ENCODE results near the gene PPP3CA. TPM values are rescaled to one million over a fixed set of nuclear protein-coding genes. Genes with fewer than 3 reads are reported as not detected.

Gene PPP3CA
- total and polyA plus RNA-seq, 2 of the 8 experiments (the other 6 are each of a cell fraction or from before 2014, with no cell fraction given), result 7.9 to 35.0 TPM

- no peak overlapping the region for H3K27ac ChIP-seq (ENCODE audit: low read depth, low read length)
- H4K5ac ChIP-seq (ENCODE audit: insufficient read length, low read depth, low read length), result no peak overlapping the region
- FAIRE-seq (no peak), DNase-seq (ENCODE audit: low read depth in 1 of 2, low spot score in 2 of 2) (no peak)
- H3K14ac ChIP-seq (ENCODE audit: insufficient read length), result no peak overlapping the region
- no peak overlapping the region for H3K23ac ChIP-seq (ENCODE audit: insufficient read length)
- no peak overlapping the region for H3K4me3 ChIP-seq (ENCODE audit: extremely low read depth in 1 of 4, insufficient read depth in 2 of 4, low read depth in 3 of 4, low read length in 4 of 4)
- no peaks in the 10 kb centered on the region for H3K23me2 ChIP-seq (ENCODE audit: low read depth, low read length)
- no peaks in the 10 kb centered on the region for H3K36me3 ChIP-seq (ENCODE audit: control insufficient read depth in 2 of 4, insufficient read depth in 4 of 4, low read length in 3 of 4)
- no peak overlapping the region for H3K18ac ChIP-seq (ENCODE audit: extremely low read depth, low read length)
- no peak overlapping the region for H3K9ac ChIP-seq (replicated peaks in 1 of 4; ENCODE audit: extremely low read depth in 1 of 4, low read depth in 3 of 4, low read length in 3 of 4)
- no peak overlapping the region for H4K91ac ChIP-seq (replicated peaks; ENCODE audit: insufficient read length, low read length)
- H3K56ac ChIP-seq (replicated peaks; ENCODE audit: insufficient read length, low read depth, low read length), result no peak overlapping the region
- H3K4me1 ChIP-seq (replicated peaks in 1 of 4; ENCODE audit: control insufficient read depth in 3 of 4, insufficient read depth in 4 of 4, low read length in 3 of 4), result peaks cover 0 to 4% (median 0%) of the 10 kb centered on the region in 4 experiments; a peak in 1 of 7 replicates
- no peak for TF ChIP-seq PHF8 (conservative IDR thresholded peaks at IDR 0.05; ENCODE audit: low read depth, low read length)
- TF ChIP-seq MAFK (IDR thresholded peaks at IDR 0.05; ENCODE audit: low read depth, low read length), result no peak
- no peak for TF ChIP-seq POLR2A (IDR thresholded peaks at IDR 0.05; ENCODE audit: control extremely low read depth in 1 of 2, low read depth in 2 of 2, low read length in 2 of 2)
- no peak for TF ChIP-seq EP300 (IDR thresholded peaks at IDR 0.05; ENCODE audit: borderline replicate concordance in 1 of 2, low read depth in 2 of 2, low read length in 2 of 2)
- no peak for TF ChIP-seq TCF12 (IDR thresholded peaks at IDR 0.05; ENCODE audit: low read depth, low read length)
- no peak for TF ChIP-seq POLR2AphosphoS5 (IDR thresholded peaks at IDR 0.05; ENCODE audit: low read depth, low read length)
- no peak for TF ChIP-seq TAF1 (IDR thresholded peaks at IDR 0.05; ENCODE audit: low read depth, low read length)
- no peak for TF ChIP-seq NANOG (IDR thresholded peaks at IDR 0.05; ENCODE audit: insufficient read depth, low read depth, low read length, poor library complexity, severe bottlenecking)
- TF ChIP-seq KDM1A (IDR thresholded peaks at IDR 0.05; ENCODE audit: borderline replicate concordance, low read length), result no peak
- H3K27me3 ChIP-seq (replicated peaks in 1 of 4; ENCODE audit: control insufficient read depth in 3 of 4, extremely low read depth in 1 of 4, insufficient read depth in 3 of 4, low read length in 3 of 4), result no peaks in the 10 kb centered on the region
- POLR2A ChIA-PET (ENCODE audit: partially characterized antibody), result no interaction called here
- no peak overlapping the region for H3K4me2 ChIP-seq (ENCODE audit: insufficient read depth in 1 of 2, low read depth in 2 of 2, low read length in 2 of 2)
- H2AFZ ChIP-seq (ENCODE audit: low read length), result no peak overlapping the region
- no peaks in the 10 kb centered on the region for H4K20me1 ChIP-seq (replicated peaks in 1 of 2; ENCODE audit: control insufficient read depth in 1 of 2, insufficient read depth in 2 of 2, low read length in 2 of 2)
- H3K79me2 ChIP-seq (ENCODE audit: control insufficient read depth in 1 of 2, insufficient read depth in 2 of 2, low read length in 2 of 2), result peaks cover 0 to 50% of the 10 kb centered on the region in 2 experiments; a peak in 2 of 4 replicates
- CTCF ChIA-PET (ENCODE audit: partially characterized antibody), result interaction anchor here (0.6 to 1.2 kb wide), 4 partner anchors 10 to 499 kb away, joined by 3 to 5 read pairs (median 4); no protein-coding TSS in a partner anchor
- no peak overlapping the region for H2BK120ac ChIP-seq (replicated peaks; ENCODE audit: low read depth, low read length)
- no peak overlapping the region for H2BK12ac ChIP-seq (ENCODE audit: low read depth, low read length)
- H3K4ac ChIP-seq (replicated peaks; ENCODE audit: insufficient read length, low read depth, low read length), result no peak overlapping the region
- H2AK5ac ChIP-seq (ENCODE audit: low read depth, low read length), result no peak overlapping the region
- no peak overlapping the region for H2BK20ac ChIP-seq (ENCODE audit: low read length)
- no peak overlapping the region for H4K8ac ChIP-seq (ENCODE audit: extremely low read depth, insufficient read depth, low read length)
- WGBS, 2 experiments (ENCODE audit: extremely low coverage in 1 of 2, insufficient coverage in 1 of 2, insufficient read length in 1 of 2, insufficient replicate concordance in 2 of 2, low coverage in 1 of 2, low lambda C conversion rate in 2 of 2, missing lambda C conversion rate in 1 of 2), result 90% methylated on average over 2 of the region's 2 CpGs; no CpG with 5 or more reads in 1 of the 2 experiments
- no peaks in the 10 kb centered on the region for H3K79me1 ChIP-seq (ENCODE audit: low read depth, low read length)
- H3K9me3 ChIP-seq (ENCODE audit: insufficient read depth in 2 of 2, low read depth in 1 of 2, low read length in 1 of 2), result no peaks in the 10 kb centered on the region
- H2BK5ac ChIP-seq (ENCODE audit: low read depth, low read length), result no peak overlapping the region
- no peak overlapping the region for H2BK15ac ChIP-seq (ENCODE audit: low read length)
Measured at GRCh38 chr4:101229116-101229515, 118.2 kb downstream of the PPP3CA start.

All from H1 (cell line).